Duodenal mucosa (tissue), 2 donors: ENCODE results near the gene SRGN.
"Not testable (repeated sequence)": the region's sequence is repeated elsewhere in the genome, so short reads cannot be mapped to it uniquely, and the experiment has no call there.

Experiments
- H3K27ac ChIP-seq: one replicate; pipeline ENCODE4 v1.7.0; 2013; ENCODE audit warnings: low read depth, low read length
- H3K27me3 ChIP-seq, 2 donors: one replicate each; pipeline ENCODE4 v1.7.0; 2013; ENCODE audit warnings: low read length in 2 of 2, control low read depth in 1 of 2; ENCODE audit not compliant: insufficient read depth in 2 of 2, control insufficient read depth in 1 of 2
- H3K36me3 ChIP-seq, 2 donors: one replicate each; pipeline ENCODE4 v1.7.0; 2013; ENCODE audit warnings: low read length in 2 of 2, control low read depth in 1 of 2; ENCODE audit not compliant: insufficient read depth in 2 of 2, control insufficient read depth in 1 of 2
- H3K4me1 ChIP-seq, 2 donors: one replicate each; pipeline ENCODE4 v1.7.0; 2013; ENCODE audit warnings: low read length in 2 of 2, control low read depth in 1 of 2; ENCODE audit not compliant: insufficient read depth in 2 of 2, control insufficient read depth in 1 of 2
- H3K4me3 ChIP-seq, 2 donors: one replicate each; pipeline ENCODE4 v1.7.0; 2013; ENCODE audit warnings: low read length in 2 of 2, low read depth in 1 of 2
- H3K9ac ChIP-seq, 2 donors: one replicate each; pipeline ENCODE4 v1.7.0; 2013; ENCODE audit warnings: low read length in 2 of 2, low read depth in 1 of 2
- H3K9me3 ChIP-seq, 2 donors: one replicate each; pipeline ENCODE4 v1.7.0; 2013; ENCODE audit warnings: low read length in 2 of 2, control low read depth in 1 of 2; ENCODE audit not compliant: control insufficient read depth in 1 of 2

The SRGN gene

GRCh38 chr10:69125554-69125953, 37.7 kb downstream of the SRGN start:
- H3K9ac ChIP-seq, result peak overlapping the region; percentile 85 to 88
- H3K4me1 ChIP-seq, result peaks cover 0 to 19% of the 10 kb centered on the region in 2 donors
- no peaks in the 10 kb centered on the region for H3K9me3 ChIP-seq
- no peaks in the 10 kb centered on the region for H3K27me3 ChIP-seq
- peak overlapping the region; percentile 72 to 87 for H3K4me3 ChIP-seq
- H3K36me3 ChIP-seq, result no peaks in the 10 kb centered on the region
- H3K27ac ChIP-seq, result no peak overlapping the region

- no peaks in the 10 kb centered on the region for H3K9me3 ChIP-seq
- no peaks in the 10 kb centered on the region for H3K27me3 ChIP-seq
- no peak overlapping the region for H3K9ac ChIP-seq
- no peak overlapping the region for H3K27ac ChIP-seq
- peaks cover 0 to 11% of the 10 kb centered on the region in 2 donors for H3K4me1 ChIP-seq
- peaks cover 0 to 12% of the 10 kb centered on the region in 2 donors for H3K36me3 ChIP-seq
- H3K4me3 ChIP-seq, result no peak overlapping the region
Measured at GRCh38 chr10:69130251-69130650, 42.3 kb downstream of the SRGN start.

- Histone ChIP-seq H3K36me3 (peaks cover 0 to 6% of the 10 kb centered on the region in 2 donors), H3K4me1 (no peaks in the 10 kb centered on the region), H3K27me3 (no peaks in the 10 kb centered on the region)
Measured at GRCh38 chr10:69139961-69140360, 52.1 kb downstream of the SRGN start.

GRCh38 chr10:69141304-69141703, 53.4 kb downstream of the SRGN start:
- Histone ChIP-seq H3K27me3 (no peaks in the 10 kb centered on the region), H3K27ac (no peak overlapping the region), H3K9me3 (no peaks in the 10 kb centered on the region), H3K4me1 (no peaks in the 10 kb centered on the region), H3K36me3 (peaks cover 0 to 6% of the 10 kb centered on the region in 2 donors), H3K9ac (no peak overlapping the region), H3K4me3 (no peak overlapping the region)

More at GRCh38 chr10:69139961-69140360, 52.1 kb downstream of the SRGN start:
- H3K9ac ChIP-seq, result no peak overlapping the region
- H3K4me3 ChIP-seq, result no peak overlapping the region
- H3K9me3 ChIP-seq, result no peaks in the 10 kb centered on the region
- no peak overlapping the region for H3K27ac ChIP-seq

- H3K4me3 ChIP-seq, H3K36me3 ChIP-seq, H3K27ac ChIP-seq, H3K9ac ChIP-seq, H3K27me3 ChIP-seq, H3K4me1 ChIP-seq, H3K9me3 ChIP-seq: not testable (repeated sequence)
Measured at GRCh38 chr10:69142074-69142473, 54.2 kb downstream of the SRGN start.

GRCh38 chr10:69142983-69143382, 55.1 kb downstream of the SRGN start:
- Histone ChIP-seq H3K36me3 (no peaks in the 10 kb centered on the region), H3K27ac (no peak overlapping the region), H3K4me3 (no peak overlapping the region), H3K9me3 (no peaks in the 10 kb centered on the region), H3K27me3 (no peaks in the 10 kb centered on the region), H3K4me1 (no peaks in the 10 kb centered on the region), H3K9ac (no peak overlapping the region)

- Histone ChIP-seq H3K9me3 (no peaks in the 10 kb centered on the region), H3K4me3 (no peak overlapping the region), H3K36me3 (no peaks in the 10 kb centered on the region), H3K27me3 (no peaks in the 10 kb centered on the region), H3K4me1 (no peaks in the 10 kb centered on the region), H3K9ac (no peak overlapping the region), H3K27ac (no peak overlapping the region)
Measured at GRCh38 chr10:69145329-69145728, 57.4 kb downstream of the SRGN start.

- Histone ChIP-seq H3K27ac (no peak overlapping the region), H3K4me1 (no peaks in the 10 kb centered on the region), H3K36me3 (no peaks in the 10 kb centered on the region)
Measured at GRCh38 chr10:69145864-69146263, 58.0 kb downstream of the SRGN start.

GRCh38 chr10:69146759-69147158, 58.9 kb downstream of the SRGN start:
- Histone ChIP-seq H3K4me1 (no peaks in the 10 kb centered on the region), H3K27ac (no peak overlapping the region), H3K9me3 (no peaks in the 10 kb centered on the region), H3K9ac (no peak overlapping the region), H3K27me3 (no peaks in the 10 kb centered on the region), H3K4me3 (no peak overlapping the region), H3K36me3 (no peaks in the 10 kb centered on the region)

More at GRCh38 chr10:69145864-69146263, 58.0 kb downstream of the SRGN start:
- no peaks in the 10 kb centered on the region for H3K9me3 ChIP-seq
- no peaks in the 10 kb centered on the region for H3K27me3 ChIP-seq
- no peak overlapping the region for H3K9ac ChIP-seq
- H3K4me3 ChIP-seq, result no peak overlapping the region

GRCh38 chr10:69151984-69152383, 64.1 kb downstream of the SRGN start:
- no peak overlapping the region for H3K9ac ChIP-seq
- no peaks in the 10 kb centered on the region for H3K4me1 ChIP-seq
- no peaks in the 10 kb centered on the region for H3K27me3 ChIP-seq
- H3K36me3 ChIP-seq, result no peaks in the 10 kb centered on the region
- no peak overlapping the region for H3K4me3 ChIP-seq
- H3K9me3 ChIP-seq, result no peaks in the 10 kb centered on the region
- H3K27ac ChIP-seq, result no peak overlapping the region

GRCh38 chr10:69153227-69153626, 65.3 kb downstream of the SRGN start:
- Histone ChIP-seq H3K27ac (no peak overlapping the region), H3K4me3 (no peak overlapping the region), H3K36me3 (peaks cover 0 to 11% of the 10 kb centered on the region in 2 donors), H3K27me3 (no peaks in the 10 kb centered on the region), H3K4me1 (no peaks in the 10 kb centered on the region), H3K9ac (no peak overlapping the region), H3K9me3 (no peaks in the 10 kb centered on the region)
